Spleen (tissue), 11 donors: Measurements from ENCODE around the gene KSR2. TPM values are rescaled to one million over a fixed set of nuclear protein-coding genes. Genes with fewer than 3 reads are reported as not detected.
"Not testable (repeated sequence)": the region's sequence is repeated elsewhere in the genome, so short reads cannot be mapped to it uniquely, and the experiment has no call there.

Experiments used
- DNase-seq: peaks from one replicate; pipeline ENCODE4 v3.0.0-alpha.2; 2020
- H3K27ac ChIP-seq, 8 donors: fragments of 200-600 bp; sonication (generic) in 7 of 8; 1 replicate in 4 of 8; 2 replicates in 4 of 8; pipeline versions ENCODE4 v1.5.0 to v1.8.0; 2016 to 2021; ENCODE audit warnings: inconsistent platforms in 4 of 8, mild to moderate bottlenecking in 4 of 8, moderate library complexity in 1 of 8
- H3K27me3 ChIP-seq, 7 donors: fragments of 200-600 bp; sonication (generic) in 6 of 7; replicated peaks in 1 of 7; 1 replicate in 4 of 7; 2 replicates in 3 of 7; pipeline versions ENCODE4 v1.5.0 to v1.8.0; 2016 to 2021; ENCODE audit warnings: inconsistent platforms in 3 of 7, mild to moderate bottlenecking in 1 of 7
- H3K36me3 ChIP-seq, 6 donors: fragments of 200-600 bp; sonication (generic) in 5 of 6; 1 replicate in 4 of 6; 2 replicates in 2 of 6; pipeline versions ENCODE4 v1.5.0 to v1.8.0; 2016 to 2021; ENCODE audit warnings: inconsistent platforms in 2 of 6
- H3K4me1 ChIP-seq, 6 donors: fragments of 200-600 bp; sonication (generic) in 5 of 6; 1 replicate in 3 of 6; 2 replicates in 3 of 6; pipeline versions ENCODE4 v1.5.0 to v1.8.0; 2016 to 2021; ENCODE audit warnings: inconsistent platforms in 3 of 6
- H3K4me3 ChIP-seq, 8 donors: fragments of 200-600 bp; sonication (generic) in 7 of 8; 1 replicate in 4 of 8; 2 replicates in 4 of 8; pipeline versions ENCODE4 v1.5.0 to v1.8.0; 2016 to 2021; ENCODE audit warnings: inconsistent platforms in 4 of 8, mild to moderate bottlenecking in 4 of 8, moderate library complexity in 2 of 8
- H3K9me3 ChIP-seq, 8 donors: fragments of 200-600 bp; sonication (generic) in 7 of 8; 1 replicate in 4 of 8; 2 replicates in 4 of 8; pipeline versions ENCODE4 v1.5.0 to v1.8.0; 2016 to 2021; ENCODE audit warnings: inconsistent platforms in 4 of 8
- POLR2A ChIP-seq, 3 donors: fragments of 450-650 bp; IDR thresholded peaks; one replicate each; pipeline ENCODE4 v1.5.1; 2017; ENCODE audit warnings: antibody characterized with exemption in 3 of 3, mild to moderate bottlenecking in 1 of 3
- POLR2AphosphoS5 ChIP-seq, 3 donors: sonication (generic); formaldehyde crosslinking; IDR thresholded peaks; one replicate each; pipeline ENCODE4 v1.5.1; 2017; ENCODE audit warnings: antibody characterized with exemption in 3 of 3
- WGBS, 5 donors: extraction: QIAGEN DNeasy Blood & Tissue Kit in 3 of 5; methylation state at CpG; one replicate each; pipeline versions ENCODE4 v1.1.5 to v1.1.7; 2013 to 2018; 5-methylcytosine and 5-hydroxymethylcytosine counted together
- intact Hi-C: fragments of 100-400 bp; cut with DNase I; formaldehyde crosslinking; loops from one replicate; pipeline ENCODE4 v1.15.0; 2023; ENCODE audit warnings: low total_unique reads
- polyA plus RNA-seq, 3 donors: library from polyadenylated mRNA; stranded (reverse); fragments of 200-250 nt; gene quantifications; one replicate each; pipeline ENCODE4 v1.2.1, GENCODE V29; 2013
- total RNA-seq, 7 donors: library from RNA; depleted of rRNA in 3 of 7; stranded (reverse); fragments of >200 nt in 3 of 7; fragmentation: NEBNext Ultra II Directional in 4 of 7; extraction: Animal tissue kit (Norgen Biotek cat#: 25700) in 4 of 7; gene quantifications; one replicate each; pipeline versions ENCODE4 v1.1.0 to v1.2.1, GENCODE V29; 2016 to 2021
- TF ChIP-seq, protein P1 (sequence below), 11 experiments: fragments of 200-600 bp in 7 of 11; fragments of 450-650 bp in 4 of 11; sonication (generic) in 4 of 11; IDR thresholded peaks in 8 of 11; conservative IDR thresholded peaks in 3 of 11; 1 replicate in 7 of 11; 2 replicates in 4 of 11; pipeline versions ENCODE4 v1.4.0 to v1.8.0; 2016 to 2021; ENCODE audit warnings: antibody characterized with exemption in 11 of 11, inconsistent platforms in 4 of 11, mild to moderate bottlenecking in 1 of 11
- donor health status: healthy with polysubstance abuse.
- donor health status: DM: no; HTN: no; CAD: no; lungs with moderate emphysema.
- donor health status: DM: no; HTN: no; CAD: no.
- donor health status: Bipolar disorder and iron deficiency.
- donor health status: healthy.
- donor health status: DM: no; HTN: no; CAD: no.
- donor health status: DM: yes; HTN: yes; CAD: no.

KSR2 gene
- total and polyA plus RNA-seq, 10 donors, result under 0.01 to 0.09 (median 0.02) TPM; not detected in 4

DNA sequence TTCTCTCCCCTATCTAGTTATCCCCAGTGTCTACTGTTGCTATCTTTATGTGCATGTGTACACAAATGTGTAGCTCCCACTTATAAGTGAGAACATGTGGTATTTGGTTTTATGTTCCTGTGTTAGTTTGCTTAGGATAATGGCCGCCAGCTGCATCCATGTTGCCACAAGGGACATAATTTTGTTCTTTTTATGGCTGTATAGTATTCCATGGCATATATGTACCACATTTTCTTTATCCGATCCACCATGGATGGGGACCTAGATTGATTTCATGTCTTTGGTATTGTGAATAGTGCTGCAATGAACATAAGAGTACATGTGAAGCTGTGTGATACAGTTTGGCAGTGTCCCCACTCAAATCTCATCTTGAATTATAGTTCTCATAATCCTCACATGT is 218.1 kb downstream of the KSR2 start:
- WGBS, 5 donors, result 87 to 100% (median 91%) methylated on average over 2 of the region's 2 CpGs
- TF ChIP-seq, protein P1, sequence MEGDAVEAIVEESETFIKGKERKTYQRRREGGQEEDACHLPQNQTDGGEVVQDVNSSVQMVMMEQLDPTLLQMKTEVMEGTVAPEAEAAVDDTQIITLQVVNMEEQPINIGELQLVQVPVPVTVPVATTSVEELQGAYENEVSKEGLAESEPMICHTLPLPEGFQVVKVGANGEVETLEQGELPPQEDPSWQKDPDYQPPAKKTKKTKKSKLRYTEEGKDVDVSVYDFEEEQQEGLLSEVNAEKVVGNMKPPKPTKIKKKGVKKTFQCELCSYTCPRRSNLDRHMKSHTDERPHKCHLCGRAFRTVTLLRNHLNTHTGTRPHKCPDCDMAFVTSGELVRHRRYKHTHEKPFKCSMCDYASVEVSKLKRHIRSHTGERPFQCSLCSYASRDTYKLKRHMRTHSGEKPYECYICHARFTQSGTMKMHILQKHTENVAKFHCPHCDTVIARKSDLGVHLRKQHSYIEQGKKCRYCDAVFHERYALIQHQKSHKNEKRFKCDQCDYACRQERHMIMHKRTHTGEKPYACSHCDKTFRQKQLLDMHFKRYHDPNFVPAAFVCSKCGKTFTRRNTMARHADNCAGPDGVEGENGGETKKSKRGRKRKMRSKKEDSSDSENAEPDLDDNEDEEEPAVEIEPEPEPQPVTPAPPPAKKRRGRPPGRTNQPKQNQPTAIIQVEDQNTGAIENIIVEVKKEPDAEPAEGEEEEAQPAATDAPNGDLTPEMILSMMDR (IDR thresholded peaks at IDR 0.05 in 8 of 11, conservative IDR thresholded peaks at IDR 0.05 in 3 of 11), result no peak
- TF ChIP-seq POLR2A (IDR thresholded peaks at IDR 0.05) (no peak), POLR2AphosphoS5 (IDR thresholded peaks at IDR 0.05) (no peak)
- Histone ChIP-seq H3K27ac (no peak overlapping the region), H3K4me3 (no peak overlapping the region), H3K27me3 (no peaks in the 10 kb centered on the region), H3K4me1 (no peaks in the 10 kb centered on the region), H3K9me3 (peaks cover 0 to 14% (median 7%) of the 10 kb centered on the region in 8 donors), H3K36me3 (no peaks in the 10 kb centered on the region)
- intact Hi-C loops, result no loop called here
- no peak for DNase-seq

DNA sequence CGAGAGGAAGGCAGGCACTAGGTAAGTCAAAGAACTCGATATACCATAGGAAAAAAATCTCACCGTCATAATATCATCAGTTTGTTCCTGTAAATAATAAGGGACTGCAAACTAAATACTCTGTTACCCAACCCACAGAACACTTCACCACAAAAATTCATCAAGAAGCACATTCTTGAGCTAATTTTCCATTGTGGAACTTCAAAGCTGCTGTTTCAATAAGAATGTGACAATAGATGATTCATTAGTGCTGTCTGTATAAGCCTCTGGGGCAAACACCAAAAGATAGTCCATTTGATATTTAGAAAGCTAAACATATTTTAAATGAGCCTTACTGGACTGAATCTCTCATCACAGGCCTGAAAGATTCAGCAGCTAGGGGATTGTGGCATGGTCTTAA is 219.4 kb downstream of the KSR2 start:
- H3K9me3 ChIP-seq, result peaks cover 0 to 15% (median 7%) of the 10 kb centered on the region in 8 donors
- no peak for DNase-seq
- no peaks in the 10 kb centered on the region for H3K4me1 ChIP-seq
- TF ChIP-seq, protein P1 (IDR thresholded peaks at IDR 0.05 in 8 of 11, conservative IDR thresholded peaks at IDR 0.05 in 3 of 11), result no peak
- TF ChIP-seq POLR2A (IDR thresholded peaks at IDR 0.05) (no peak), POLR2AphosphoS5 (IDR thresholded peaks at IDR 0.05) (no peak)
- no peak overlapping the region for H3K27ac ChIP-seq
- H3K4me3 ChIP-seq, result no peak overlapping the region
- no peaks in the 10 kb centered on the region for H3K36me3 ChIP-seq
- H3K27me3 ChIP-seq, result no peaks in the 10 kb centered on the region
- intact Hi-C loops, result no loop called here
- WGBS, 5 donors, result 74 to 86% (median 81%) methylated on average over 3 of the region's 3 CpGs

DNA sequence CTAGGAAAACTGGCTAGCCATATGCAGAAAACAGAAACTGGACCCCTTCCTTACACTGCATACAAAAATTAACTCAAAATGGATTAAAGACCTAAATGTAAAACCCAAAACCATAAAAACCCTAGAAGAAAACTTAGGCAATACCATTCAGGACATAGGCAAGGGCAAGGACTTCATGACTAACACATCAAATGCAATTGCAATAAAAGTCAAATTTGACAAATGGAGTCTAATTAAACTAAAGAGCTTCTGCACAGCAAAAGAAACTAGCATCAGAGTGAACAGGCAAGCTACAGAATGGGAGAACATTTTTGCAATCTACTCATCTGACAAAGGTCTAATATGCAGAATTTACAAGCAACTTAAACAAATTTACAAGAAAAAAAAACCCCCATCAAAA is 222.4 kb downstream of the KSR2 start:
- H3K4me1 ChIP-seq, H3K27ac ChIP-seq, DNase-seq, intact Hi-C loops, H3K36me3 ChIP-seq, H3K4me3 ChIP-seq, H3K27me3 ChIP-seq: not testable (repeated sequence)
- peaks cover 0 to 15% (median 7%) of the 10 kb centered on the region in 8 donors for H3K9me3 ChIP-seq

DNA sequence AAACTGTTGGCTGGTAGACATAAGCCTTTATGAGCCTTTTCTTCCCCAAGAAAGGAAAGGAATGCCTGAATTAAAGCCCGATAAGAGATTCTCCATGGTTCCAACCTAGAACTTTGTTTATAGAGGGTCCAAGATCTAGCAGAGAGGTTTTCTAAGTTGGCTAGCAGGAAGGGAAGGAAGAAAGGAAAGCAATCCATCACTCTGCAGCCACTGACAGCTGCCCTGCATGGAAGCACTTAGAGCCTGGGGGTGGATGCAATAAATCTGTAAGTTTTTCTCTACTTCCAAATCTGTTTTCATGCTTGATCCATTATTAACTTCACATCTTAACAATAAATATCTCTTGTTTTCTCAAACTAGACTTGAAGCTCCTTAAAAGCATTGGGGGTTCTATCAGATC is 224.4 kb downstream of the KSR2 start:
- 0 to 52% (median 39%) methylated on average over 1 of the region's 1 CpG for WGBS, 5 donors

More for the DNA sequence above, 224.4 kb downstream of the KSR2 start:
- H3K9me3 ChIP-seq, result peaks cover 0 to 8% (median 0%) of the 10 kb centered on the region in 8 donors
- intact Hi-C loops, result no loop called here
- H3K27ac ChIP-seq, result no peak overlapping the region
- no peak for DNase-seq
- no peaks in the 10 kb centered on the region for H3K36me3 ChIP-seq
- no peak overlapping the region for H3K4me3 ChIP-seq
- no peaks in the 10 kb centered on the region for H3K4me1 ChIP-seq
- H3K27me3 ChIP-seq, result no peaks in the 10 kb centered on the region
- TF ChIP-seq POLR2A (IDR thresholded peaks at IDR 0.05), result no peak
- TF ChIP-seq POLR2AphosphoS5 (IDR thresholded peaks at IDR 0.05), result no peak
- TF ChIP-seq, protein P1 (IDR thresholded peaks at IDR 0.05 in 8 of 11, conservative IDR thresholded peaks at IDR 0.05 in 3 of 11), result no peak
